Esophagus squamous epithelium (tissue), 5 donors: ENCODE data around the gene NLRP13. TPM values are rescaled to one million over a fixed set of nuclear protein-coding genes. Genes with fewer than 3 reads are reported as not detected.

Experiments
- DNase-seq: peaks from one replicate; lab custom pipeline; 2025; lab: John Stamatoyannopoulos, UW
- H3K27ac ChIP-seq, 4 donors: fragments of 200-600 bp; sonication (generic); one replicate each; pipeline ENCODE4 v1.5.1; 2016 to 2019; ENCODE audit warnings: mild to moderate bottlenecking in 1 of 4
- H3K27me3 ChIP-seq, 4 donors: fragments of 200-600 bp; sonication (generic); 1 replicate in 3 of 4; 2 replicates in 1 of 4; pipeline versions ENCODE4 v1.5.1 to v1.6.0; 2017 to 2021; ENCODE audit warnings: antibody characterized with exemption in 1 of 4
- H3K36me3 ChIP-seq, 3 donors: fragments of 200-600 bp; sonication (generic); one replicate each; pipeline ENCODE4 v1.5.1; 2016 to 2019
- H3K4me1 ChIP-seq, 3 donors: fragments of 200-600 bp; sonication (generic); one replicate each; pipeline ENCODE4 v1.5.1; 2017 to 2019
- H3K4me3 ChIP-seq, 4 donors: fragments of 200-600 bp; sonication (generic); 1 replicate in 3 of 4; 2 replicates in 1 of 4; pipeline ENCODE4 v1.5.1; 2016 to 2019; ENCODE audit warnings: mild to moderate bottlenecking in 2 of 4, moderate library complexity in 1 of 4
- H3K9me3 ChIP-seq, 3 donors: fragments of 200-600 bp; sonication (generic); one replicate each; pipeline ENCODE4 v1.5.1; 2016 to 2019
- POLR2A ChIP-seq, 4 donors: fragments of 450-650 bp; IDR thresholded peaks; one replicate each; pipeline ENCODE4 v1.6.1; 2017; ENCODE audit warnings: antibody characterized with exemption in 4 of 4, mild to moderate bottlenecking in 4 of 4, moderate library complexity in 3 of 4
- WGBS, 2 donors: methylation state at CpG; one replicate each; pipeline ENCODE4 v1.1.5; 2018; 5-methylcytosine and 5-hydroxymethylcytosine counted together
- intact Hi-C: fragments of 100-400 bp; cut with DNase I; formaldehyde crosslinking; loops from one replicate; pipeline ENCODE4 v1.15.0; 2022
- total RNA-seq, 4 donors: library from RNA; depleted of rRNA; stranded (reverse); fragments of >200 nt; gene quantifications; one replicate each; pipeline ENCODE4 v1.1.0, GENCODE V29; 2016
- TF ChIP-seq, protein P1 (sequence below), 6 experiments: fragments of 450-650 bp in 4 of 6; fragments of 200-600 bp in 2 of 6; sonication (generic) in 2 of 6; IDR thresholded peaks; one replicate each; pipeline ENCODE4 v1.5.1; 2016 to 2019; ENCODE audit warnings: antibody characterized with exemption in 6 of 6, mild to moderate bottlenecking in 4 of 6, moderate library complexity in 4 of 6
- donor health status: DM: yes; HTN: yes; CAD: no.

NLRP13 gene
- total RNA-seq, 4 donors from 2014 or later: not detected

- Histone ChIP-seq H3K27me3 (no peaks in the 10 kb centered on the region), H3K9me3 (peaks cover 0 to 32% (median 0%) of the 10 kb centered on the region in 3 donors), H3K36me3 (no peaks in the 10 kb centered on the region), H3K4me1 (no peaks in the 10 kb centered on the region), H3K4me3 (no peak overlapping the region), H3K27ac (no peak overlapping the region)
- 78 to 82% methylated on average over 11 of the region's 11 CpGs for WGBS, 2 donors
- intact Hi-C loops: no loop called here
- DNase-seq: no peak
- TF ChIP-seq, protein P1, sequence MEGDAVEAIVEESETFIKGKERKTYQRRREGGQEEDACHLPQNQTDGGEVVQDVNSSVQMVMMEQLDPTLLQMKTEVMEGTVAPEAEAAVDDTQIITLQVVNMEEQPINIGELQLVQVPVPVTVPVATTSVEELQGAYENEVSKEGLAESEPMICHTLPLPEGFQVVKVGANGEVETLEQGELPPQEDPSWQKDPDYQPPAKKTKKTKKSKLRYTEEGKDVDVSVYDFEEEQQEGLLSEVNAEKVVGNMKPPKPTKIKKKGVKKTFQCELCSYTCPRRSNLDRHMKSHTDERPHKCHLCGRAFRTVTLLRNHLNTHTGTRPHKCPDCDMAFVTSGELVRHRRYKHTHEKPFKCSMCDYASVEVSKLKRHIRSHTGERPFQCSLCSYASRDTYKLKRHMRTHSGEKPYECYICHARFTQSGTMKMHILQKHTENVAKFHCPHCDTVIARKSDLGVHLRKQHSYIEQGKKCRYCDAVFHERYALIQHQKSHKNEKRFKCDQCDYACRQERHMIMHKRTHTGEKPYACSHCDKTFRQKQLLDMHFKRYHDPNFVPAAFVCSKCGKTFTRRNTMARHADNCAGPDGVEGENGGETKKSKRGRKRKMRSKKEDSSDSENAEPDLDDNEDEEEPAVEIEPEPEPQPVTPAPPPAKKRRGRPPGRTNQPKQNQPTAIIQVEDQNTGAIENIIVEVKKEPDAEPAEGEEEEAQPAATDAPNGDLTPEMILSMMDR (IDR thresholded peaks at IDR 0.05): no peak
- no peak for TF ChIP-seq POLR2A (IDR thresholded peaks at IDR 0.05)
These were observed 61.4 kb downstream of the NLRP13 start for GRCh38 chr19:55870736-55871135.

DNA sequence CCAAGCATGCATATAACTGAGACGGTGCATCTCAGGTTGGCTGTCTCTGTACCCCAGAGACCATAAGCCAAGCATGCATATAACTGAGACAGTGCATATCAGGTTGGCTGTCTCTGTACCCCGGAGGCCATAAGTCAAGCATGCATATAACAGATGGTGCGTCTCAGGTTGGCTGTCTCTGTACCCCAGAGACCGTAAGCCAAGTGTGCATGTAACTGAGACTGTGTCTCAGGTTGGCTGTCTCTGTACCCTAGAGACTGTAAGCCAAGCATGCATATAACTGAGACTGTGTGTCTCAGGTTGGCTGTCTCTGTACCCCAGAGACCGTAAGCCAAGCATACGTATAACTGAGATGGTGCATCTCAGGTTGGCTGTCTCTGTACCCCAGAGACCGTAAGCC, 65.0 kb downstream of the NLRP13 start:
- H3K27me3 ChIP-seq: no peaks in the 10 kb centered on the region
- H3K4me3 ChIP-seq: no peak overlapping the region
- H3K9me3 ChIP-seq: peaks cover 0 to 26% (median 0%) of the 10 kb centered on the region in 3 donors
- H3K27ac ChIP-seq: no peak overlapping the region
- H3K36me3 ChIP-seq: no peaks in the 10 kb centered on the region
- DNase-seq: no peak
- intact Hi-C loops: no loop called here
- TF ChIP-seq, protein P1 (IDR thresholded peaks at IDR 0.05): no peak
- no peak for TF ChIP-seq POLR2A (IDR thresholded peaks at IDR 0.05)
- no peaks in the 10 kb centered on the region for H3K4me1 ChIP-seq
- 83 to 89% methylated on average over 1 to 6 of the region's 7 CpGs for WGBS, 2 donors

- peaks cover 0 to 21% (median 0%) of the 10 kb centered on the region in 3 donors for H3K9me3 ChIP-seq
- 42 to 44% methylated on average over 3 of the region's 3 CpGs for WGBS, 2 donors
- no peaks in the 10 kb centered on the region for H3K4me1 ChIP-seq
- no peaks in the 10 kb centered on the region for H3K36me3 ChIP-seq
- H3K27me3 ChIP-seq: no peaks in the 10 kb centered on the region
- no peak overlapping the region for H3K4me3 ChIP-seq
- no peak overlapping the region for H3K27ac ChIP-seq
- no peak for TF ChIP-seq POLR2A (IDR thresholded peaks at IDR 0.05)
- TF ChIP-seq, protein P1 (IDR thresholded peaks at IDR 0.05): no peak
- intact Hi-C loops: no loop called here
- DNase-seq: no peak
These were observed 65.6 kb downstream of the NLRP13 start for GRCh38 chr19:55866521-55866920.

GRCh38 chr19:55858969-55859368, 73.2 kb downstream of the NLRP13 start:
- Histone ChIP-seq H3K9me3 (no peaks in the 10 kb centered on the region), H3K4me3 (no peak overlapping the region), H3K27me3 (no peaks in the 10 kb centered on the region), H3K4me1 (no peaks in the 10 kb centered on the region), H3K36me3 (no peaks in the 10 kb centered on the region), H3K27ac (no peak overlapping the region)
- 47 to 62% methylated on average over 5 of the region's 5 CpGs for WGBS, 2 donors
- no peak for DNase-seq
- intact Hi-C loops: no loop called here
- TF ChIP-seq POLR2A (IDR thresholded peaks at IDR 0.05): no peak
- TF ChIP-seq, protein P1 (IDR thresholded peaks at IDR 0.05): no peak

- TF ChIP-seq, protein P1 (IDR thresholded peaks at IDR 0.05): no peak
- TF ChIP-seq POLR2A (IDR thresholded peaks at IDR 0.05): no peak
- no peak overlapping the region for H3K27ac ChIP-seq
- H3K36me3 ChIP-seq: no peaks in the 10 kb centered on the region
- no peaks in the 10 kb centered on the region for H3K9me3 ChIP-seq
- intact Hi-C loops: no loop called here
- DNase-seq: no peak
- 78 to 87% methylated on average over 6 to 13 of the region's 14 CpGs for WGBS, 2 donors
- H3K4me3 ChIP-seq: no peak overlapping the region
- no peaks in the 10 kb centered on the region for H3K27me3 ChIP-seq
- no peaks in the 10 kb centered on the region for H3K4me1 ChIP-seq
These were observed 73.7 kb downstream of the NLRP13 start for GRCh38 chr19:55858401-55858800.
